ENCODE results near the gene RPL5. TPM values are rescaled to one million over a fixed set of nuclear protein-coding genes. Genes with fewer than 3 reads are reported as not detected.

Gene RPL5
- polyA plus RNA-seq, 1 donor from 2014 or later: 1,645 TPM

DNA sequence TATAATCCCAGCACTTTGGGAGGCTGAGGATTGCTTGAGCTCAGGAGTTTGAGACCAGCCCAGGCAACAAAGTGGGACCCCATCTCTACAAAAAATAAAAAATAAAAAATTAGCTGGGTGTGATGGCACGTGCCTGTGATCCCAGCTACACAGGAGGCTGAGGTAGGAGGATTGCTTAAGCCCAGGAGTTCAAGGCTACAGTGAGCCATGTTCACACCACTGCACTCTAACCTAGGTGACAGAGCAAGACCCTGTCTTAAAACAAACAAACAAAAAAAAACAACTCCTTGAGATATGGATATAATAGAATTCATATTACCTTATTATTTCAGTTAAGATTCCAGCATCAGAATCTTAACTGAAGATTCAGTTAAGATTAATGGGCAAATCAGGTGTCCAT lies 52.4 kb downstream of the RPL5 start:
- H2AFZ ChIP-seq (ENCODE audit: low read depth, low read length): no peak overlapping the region
- H3K9me2 ChIP-seq (ENCODE audit: insufficient read depth, low read length): no peaks in the 10 kb centered on the region
- H3K9me3 ChIP-seq (ENCODE audit: low read length): peaks cover 5% of the 10 kb centered on the region
- H3K27ac ChIP-seq (ENCODE audit: low read length): no peak overlapping the region
- no peaks in the 10 kb centered on the region for H3K79me2 ChIP-seq (replicated peaks; ENCODE audit: insufficient read depth, low read length)
- H3K9ac ChIP-seq (ENCODE audit: low read length): no peak overlapping the region
- no peak overlapping the region for H3K4me2 ChIP-seq (ENCODE audit: low read length)
- no peak overlapping the region for H3K4me3 ChIP-seq (ENCODE audit: low read length)
- no peaks in the 10 kb centered on the region for H4K20me1 ChIP-seq (ENCODE audit: insufficient read depth)
- H3K36me3 ChIP-seq (ENCODE audit: insufficient read depth, low read length): no peaks in the 10 kb centered on the region
- no peaks in the 10 kb centered on the region for H3F3A ChIP-seq (ENCODE audit: insufficient read depth, low read length, poor library complexity, severe bottlenecking)
- TF ChIP-seq POLR2AphosphoS5 (IDR thresholded peaks at IDR 0.05) (no peak), MXI1 (conservative IDR thresholded peaks at IDR 0.05; ENCODE audit: poor library complexity, severe bottlenecking) (no peak)
- no peaks in the 10 kb centered on the region for H3K27me3 ChIP-seq (ENCODE audit: insufficient read depth, low read depth, low read length)

DNA sequence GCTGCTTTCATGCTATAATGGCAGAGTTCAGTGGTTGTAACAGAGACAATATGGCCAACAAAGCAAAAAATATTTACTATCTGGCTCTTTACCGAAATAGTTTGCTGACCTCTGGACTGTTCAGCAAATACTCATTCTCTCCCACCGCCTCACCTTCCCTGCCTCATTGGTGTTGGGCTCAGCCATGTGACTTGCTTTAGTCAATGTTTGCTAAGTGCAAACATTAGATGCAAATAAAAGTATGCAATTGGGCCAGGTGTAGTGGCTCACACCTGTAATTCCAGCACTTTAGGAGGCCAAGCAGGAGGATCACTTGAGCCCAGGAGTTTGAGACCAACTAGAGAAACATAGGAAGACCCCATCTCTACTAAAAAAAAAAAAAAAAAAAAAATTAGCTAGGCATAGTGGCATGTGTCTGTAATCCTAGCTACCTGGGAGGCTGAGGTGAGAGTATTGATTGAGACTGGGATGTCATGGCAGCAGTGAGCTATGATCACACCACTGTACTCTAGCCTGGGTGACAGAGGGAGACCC lies 55.1 kb downstream of the RPL5 start:
- no peak overlapping the region for H3K27ac ChIP-seq (ENCODE audit: low read length)
- H3K9me2 ChIP-seq (ENCODE audit: insufficient read depth, low read length): no peaks in the 10 kb centered on the region
- TF ChIP-seq MXI1 (conservative IDR thresholded peaks at IDR 0.05; ENCODE audit: poor library complexity, severe bottlenecking) (no peak), RAD21 (conservative IDR thresholded peaks at IDR 0.05) (no peak), EZH2 (IDR thresholded peaks at IDR 0.05; ENCODE audit: borderline replicate concordance, insufficient read depth, low read length, poor library complexity, severe bottlenecking) (no peak), EP300 (conservative IDR thresholded peaks at IDR 0.05; ENCODE audit: poor library complexity, severe bottlenecking) (no peak), SMC3 (conservative IDR thresholded peaks at IDR 0.05; ENCODE audit: poor library complexity) (no peak), TAF1 (IDR thresholded peaks at IDR 0.05; ENCODE audit: low read depth) (no peak), POLR2AphosphoS5 (IDR thresholded peaks at IDR 0.05) (no peak)
- TF ChIP-seq, protein P1, sequence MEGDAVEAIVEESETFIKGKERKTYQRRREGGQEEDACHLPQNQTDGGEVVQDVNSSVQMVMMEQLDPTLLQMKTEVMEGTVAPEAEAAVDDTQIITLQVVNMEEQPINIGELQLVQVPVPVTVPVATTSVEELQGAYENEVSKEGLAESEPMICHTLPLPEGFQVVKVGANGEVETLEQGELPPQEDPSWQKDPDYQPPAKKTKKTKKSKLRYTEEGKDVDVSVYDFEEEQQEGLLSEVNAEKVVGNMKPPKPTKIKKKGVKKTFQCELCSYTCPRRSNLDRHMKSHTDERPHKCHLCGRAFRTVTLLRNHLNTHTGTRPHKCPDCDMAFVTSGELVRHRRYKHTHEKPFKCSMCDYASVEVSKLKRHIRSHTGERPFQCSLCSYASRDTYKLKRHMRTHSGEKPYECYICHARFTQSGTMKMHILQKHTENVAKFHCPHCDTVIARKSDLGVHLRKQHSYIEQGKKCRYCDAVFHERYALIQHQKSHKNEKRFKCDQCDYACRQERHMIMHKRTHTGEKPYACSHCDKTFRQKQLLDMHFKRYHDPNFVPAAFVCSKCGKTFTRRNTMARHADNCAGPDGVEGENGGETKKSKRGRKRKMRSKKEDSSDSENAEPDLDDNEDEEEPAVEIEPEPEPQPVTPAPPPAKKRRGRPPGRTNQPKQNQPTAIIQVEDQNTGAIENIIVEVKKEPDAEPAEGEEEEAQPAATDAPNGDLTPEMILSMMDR (IDR thresholded peaks at IDR 0.05; ENCODE audit: poor library complexity, severe bottlenecking): no peak
- TF ChIP-seq, protein P2, sequence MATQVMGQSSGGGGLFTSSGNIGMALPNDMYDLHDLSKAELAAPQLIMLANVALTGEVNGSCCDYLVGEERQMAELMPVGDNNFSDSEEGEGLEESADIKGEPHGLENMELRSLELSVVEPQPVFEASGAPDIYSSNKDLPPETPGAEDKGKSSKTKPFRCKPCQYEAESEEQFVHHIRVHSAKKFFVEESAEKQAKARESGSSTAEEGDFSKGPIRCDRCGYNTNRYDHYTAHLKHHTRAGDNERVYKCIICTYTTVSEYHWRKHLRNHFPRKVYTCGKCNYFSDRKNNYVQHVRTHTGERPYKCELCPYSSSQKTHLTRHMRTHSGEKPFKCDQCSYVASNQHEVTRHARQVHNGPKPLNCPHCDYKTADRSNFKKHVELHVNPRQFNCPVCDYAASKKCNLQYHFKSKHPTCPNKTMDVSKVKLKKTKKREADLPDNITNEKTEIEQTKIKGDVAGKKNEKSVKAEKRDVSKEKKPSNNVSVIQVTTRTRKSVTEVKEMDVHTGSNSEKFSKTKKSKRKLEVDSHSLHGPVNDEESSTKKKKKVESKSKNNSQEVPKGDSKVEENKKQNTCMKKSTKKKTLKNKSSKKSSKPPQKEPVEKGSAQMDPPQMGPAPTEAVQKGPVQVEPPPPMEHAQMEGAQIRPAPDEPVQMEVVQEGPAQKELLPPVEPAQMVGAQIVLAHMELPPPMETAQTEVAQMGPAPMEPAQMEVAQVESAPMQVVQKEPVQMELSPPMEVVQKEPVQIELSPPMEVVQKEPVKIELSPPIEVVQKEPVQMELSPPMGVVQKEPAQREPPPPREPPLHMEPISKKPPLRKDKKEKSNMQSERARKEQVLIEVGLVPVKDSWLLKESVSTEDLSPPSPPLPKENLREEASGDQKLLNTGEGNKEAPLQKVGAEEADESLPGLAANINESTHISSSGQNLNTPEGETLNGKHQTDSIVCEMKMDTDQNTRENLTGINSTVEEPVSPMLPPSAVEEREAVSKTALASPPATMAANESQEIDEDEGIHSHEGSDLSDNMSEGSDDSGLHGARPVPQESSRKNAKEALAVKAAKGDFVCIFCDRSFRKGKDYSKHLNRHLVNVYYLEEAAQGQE (IDR thresholded peaks at IDR 0.05; ENCODE audit: borderline replicate concordance): no peak
- no peaks in the 10 kb centered on the region for H3F3A ChIP-seq (ENCODE audit: insufficient read depth, low read length, poor library complexity, severe bottlenecking)
- no peak overlapping the region for H3K9ac ChIP-seq (ENCODE audit: low read length)
- H3K79me2 ChIP-seq (replicated peaks; ENCODE audit: insufficient read depth, low read length): no peaks in the 10 kb centered on the region
- no peaks in the 10 kb centered on the region for H4K20me1 ChIP-seq (ENCODE audit: insufficient read depth)
- H3K9me3 ChIP-seq (ENCODE audit: low read length): peaks cover 5% of the 10 kb centered on the region
- no peak overlapping the region for H2AFZ ChIP-seq (ENCODE audit: low read depth, low read length)
- no peak overlapping the region for H3K4me2 ChIP-seq (ENCODE audit: low read length)
- no peaks in the 10 kb centered on the region for H3K27me3 ChIP-seq (ENCODE audit: insufficient read depth, low read depth, low read length)
- H3K36me3 ChIP-seq (ENCODE audit: insufficient read depth, low read length): no peaks in the 10 kb centered on the region
- no peak overlapping the region for H3K4me3 ChIP-seq (ENCODE audit: low read length)

All from neural cell (in vitro differentiated cells).